GM12891 (cell line): ENCODE results near the gene SYT1.

Experiments
- POLR2A ChIP-seq: IDR thresholded peaks from 2 replicates; pipeline ENCODE4 v1.6.1; 2011; ENCODE audit warnings: low read depth, low read length, control low read depth
- POLR2AphosphoS5 ChIP-seq: IDR thresholded peaks from 2 replicates; pipeline ENCODE4 v1.6.1; 2011; ENCODE audit warnings: low read depth, low read length, control low read depth
- TAF1 ChIP-seq: IDR thresholded peaks from 2 replicates; pipeline ENCODE4 v1.6.1; 2011; ENCODE audit warnings: low read depth, low read length, control low read depth

GRCh38 chr12:79402606-79403005, 538.0 kb downstream of the SYT1 start:
- TF ChIP-seq TAF1: no peak
- TF ChIP-seq POLR2A: no peak
- no peak for TF ChIP-seq POLR2AphosphoS5
